Breast epithelium (tissue), 4 donors: Measurements from ENCODE around the gene LALBA. TPM values are rescaled to one million over a fixed set of nuclear protein-coding genes. Genes with fewer than 3 reads are reported as not detected.

ENCODE experiments used
- DNase-seq, 2 donors: peaks; one replicate each; pipeline ENCODE4 v3.0.0-alpha.2; 2019; ENCODE audit warnings: low spot score in 2 of 2
- H3K27ac ChIP-seq, 2 donors: fragments of 200-600 bp; sonication (generic) in 1 of 2; one replicate each; pipeline ENCODE4 v1.5.1; 2016 to 2019; ENCODE audit warnings: mild to moderate bottlenecking in 1 of 2
- H3K27me3 ChIP-seq, 2 donors: fragments of 200-600 bp; sonication (generic) in 1 of 2; one replicate each; pipeline versions ENCODE4 v1.5.1 to v1.6.0; 2017 to 2019; ENCODE audit warnings: control low read depth in 1 of 2, mild to moderate bottlenecking in 1 of 2
- H3K36me3 ChIP-seq: fragments of 200-600 bp; one replicate; pipeline ENCODE4 v1.5.1; 2019
- H3K4me1 ChIP-seq, 2 donors: fragments of 200-600 bp; sonication (generic); one replicate each; pipeline ENCODE4 v1.5.1; 2016 to 2019; ENCODE audit warnings: control low read depth in 1 of 2
- H3K4me3 ChIP-seq, 3 donors: fragments of 200-600 bp; sonication (generic); 1 replicate in 2 of 3; 2 replicates in 1 of 3; pipeline ENCODE4 v1.5.1; 2016 to 2019; ENCODE audit warnings: mild to moderate bottlenecking in 3 of 3, moderate library complexity in 2 of 3
- H3K9me3 ChIP-seq, 2 donors: fragments of 200-600 bp; sonication (generic) in 1 of 2; one replicate each; pipeline ENCODE4 v1.5.1; 2016 to 2019; ENCODE audit warnings: control low read depth in 1 of 2
- POLR2A ChIP-seq: fragments of 450-650 bp; IDR thresholded peaks from one replicate; pipeline ENCODE4 v1.6.1; 2016; ENCODE audit warnings: antibody characterized with exemption, mild to moderate bottlenecking, moderate library complexity
- POLR2AphosphoS5 ChIP-seq, 3 donors: sonication (generic); formaldehyde crosslinking; IDR thresholded peaks; one replicate each; pipeline ENCODE4 v1.6.1; 2017; ENCODE audit warnings: antibody characterized with exemption in 3 of 3
- intact Hi-C: fragments of 100-400 bp; cut with DNase I; formaldehyde crosslinking; loops from one replicate; pipeline ENCODE4 v1.15.1; 2023; ENCODE audit warnings: low total_unique reads
- total RNA-seq, 3 donors: library from RNA; depleted of rRNA; stranded (reverse); fragments of >200 nt; gene quantifications; one replicate each; pipeline ENCODE4 v1.1.0, GENCODE V29; 2016
- TF ChIP-seq, protein P1 (sequence below), 3 donors: fragments of 450-650 bp; IDR thresholded peaks; one replicate each; pipeline ENCODE4 v1.5.1; 2016 to 2017; ENCODE audit warnings: antibody characterized with exemption in 3 of 3, mild to moderate bottlenecking in 3 of 3, moderate library complexity in 3 of 3

LALBA gene
- total RNA-seq, 3 donors from 2014 or later: not detected

- Histone ChIP-seq H3K4me3 (no peak overlapping the region), H3K4me1 (no peaks in the 10 kb centered on the region), H3K36me3 (no peaks in the 10 kb centered on the region), H3K27ac (no peak overlapping the region), H3K27me3 (no peaks in the 10 kb centered on the region), H3K9me3 (no peaks in the 10 kb centered on the region)
- DNase-seq: no peak
- no peak for TF ChIP-seq POLR2AphosphoS5 (IDR thresholded peaks at IDR 0.05)
- no peak for TF ChIP-seq POLR2A
- TF ChIP-seq, protein P1, sequence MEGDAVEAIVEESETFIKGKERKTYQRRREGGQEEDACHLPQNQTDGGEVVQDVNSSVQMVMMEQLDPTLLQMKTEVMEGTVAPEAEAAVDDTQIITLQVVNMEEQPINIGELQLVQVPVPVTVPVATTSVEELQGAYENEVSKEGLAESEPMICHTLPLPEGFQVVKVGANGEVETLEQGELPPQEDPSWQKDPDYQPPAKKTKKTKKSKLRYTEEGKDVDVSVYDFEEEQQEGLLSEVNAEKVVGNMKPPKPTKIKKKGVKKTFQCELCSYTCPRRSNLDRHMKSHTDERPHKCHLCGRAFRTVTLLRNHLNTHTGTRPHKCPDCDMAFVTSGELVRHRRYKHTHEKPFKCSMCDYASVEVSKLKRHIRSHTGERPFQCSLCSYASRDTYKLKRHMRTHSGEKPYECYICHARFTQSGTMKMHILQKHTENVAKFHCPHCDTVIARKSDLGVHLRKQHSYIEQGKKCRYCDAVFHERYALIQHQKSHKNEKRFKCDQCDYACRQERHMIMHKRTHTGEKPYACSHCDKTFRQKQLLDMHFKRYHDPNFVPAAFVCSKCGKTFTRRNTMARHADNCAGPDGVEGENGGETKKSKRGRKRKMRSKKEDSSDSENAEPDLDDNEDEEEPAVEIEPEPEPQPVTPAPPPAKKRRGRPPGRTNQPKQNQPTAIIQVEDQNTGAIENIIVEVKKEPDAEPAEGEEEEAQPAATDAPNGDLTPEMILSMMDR (IDR thresholded peaks at IDR 0.05): no peak
- intact Hi-C loops: no loop called here
Observed at GRCh38 chr12:48545833-48546469, 23.9 kb downstream of the LALBA start.

DNA sequence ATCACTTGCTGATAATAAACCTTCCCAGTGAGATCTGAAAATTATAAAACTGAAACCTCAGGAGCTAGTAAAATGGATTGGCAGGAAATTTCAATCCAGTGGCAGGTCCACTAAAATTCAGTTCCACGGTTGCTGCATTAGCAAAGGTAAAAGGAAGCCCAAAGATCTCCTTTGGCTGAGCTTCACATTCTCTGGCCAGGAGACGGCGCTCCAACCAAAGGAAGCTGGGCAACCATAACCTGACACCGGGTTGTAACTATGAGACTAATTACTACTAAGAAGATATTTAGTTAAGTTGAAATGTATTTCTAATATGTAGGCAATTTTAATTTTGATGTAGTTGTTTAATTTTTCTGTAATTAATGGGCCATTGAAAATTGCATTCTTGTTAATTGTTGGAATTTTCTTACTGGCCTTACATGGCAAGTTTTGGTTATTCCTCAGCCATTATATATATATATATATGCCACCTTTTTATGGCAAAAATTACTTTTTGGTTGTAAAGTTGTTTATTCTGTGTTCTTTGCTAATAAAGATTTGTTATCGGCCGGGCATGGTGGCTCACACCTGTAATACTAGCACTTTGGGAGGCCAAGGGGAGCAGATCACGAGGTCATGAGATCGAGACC, 27.4 kb downstream of the LALBA start:
- Histone ChIP-seq H3K36me3 (no peaks in the 10 kb centered on the region), H3K9me3 (no peaks in the 10 kb centered on the region), H3K27me3 (no peaks in the 10 kb centered on the region), H3K4me1 (no peaks in the 10 kb centered on the region), H3K4me3 (no peak overlapping the region), H3K27ac (no peak overlapping the region)
- intact Hi-C loops: no loop called here
- no peak for DNase-seq
- TF ChIP-seq POLR2AphosphoS5 (IDR thresholded peaks at IDR 0.05): no peak
- TF ChIP-seq POLR2A: no peak
- TF ChIP-seq, protein P1 (IDR thresholded peaks at IDR 0.05): peak in 1 of 3 donors; percentile 40

DNA sequence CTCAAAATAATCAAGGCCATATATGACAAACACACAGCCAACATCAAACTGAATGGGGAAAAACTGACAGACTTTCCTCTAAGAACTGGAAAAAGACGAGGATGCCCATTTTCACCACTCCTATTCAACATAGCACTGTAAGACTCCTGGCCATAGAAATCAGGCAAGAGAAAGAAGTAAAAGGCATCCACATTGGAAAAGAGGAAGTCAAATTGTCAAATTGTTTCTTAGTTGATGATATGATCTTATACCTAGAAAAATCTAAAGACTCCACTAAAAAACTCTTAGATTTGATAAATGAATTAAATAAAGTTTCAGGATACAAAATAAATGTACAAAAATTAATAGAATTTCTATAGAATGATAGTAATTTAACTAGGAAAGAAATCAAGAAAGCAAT, 33.2 kb downstream of the LALBA start:
- H3K4me3 ChIP-seq: no peak overlapping the region
- H3K36me3 ChIP-seq: no peaks in the 10 kb centered on the region
- intact Hi-C loops: no loop called here
- no peaks in the 10 kb centered on the region for H3K27me3 ChIP-seq
- no peak overlapping the region for H3K27ac ChIP-seq
- DNase-seq: no peak
- H3K4me1 ChIP-seq: no peaks in the 10 kb centered on the region
- H3K9me3 ChIP-seq: no peaks in the 10 kb centered on the region
- TF ChIP-seq POLR2AphosphoS5 (IDR thresholded peaks at IDR 0.05) (no peak), POLR2A (no peak)
- TF ChIP-seq, protein P1 (IDR thresholded peaks at IDR 0.05): no peak

GRCh38 chr12:48532601-48533000, 37.2 kb downstream of the LALBA start:
- Histone ChIP-seq H3K27me3 (no peaks in the 10 kb centered on the region), H3K9me3 (no peaks in the 10 kb centered on the region), H3K36me3 (no peaks in the 10 kb centered on the region), H3K4me3 (no peak overlapping the region), H3K27ac (no peak overlapping the region), H3K4me1 (no peaks in the 10 kb centered on the region)
- TF ChIP-seq POLR2A: no peak
- no peak for TF ChIP-seq POLR2AphosphoS5 (IDR thresholded peaks at IDR 0.05)
- TF ChIP-seq, protein P1 (IDR thresholded peaks at IDR 0.05): no peak
- intact Hi-C loops: no loop called here
- DNase-seq: no peak

- H3K4me1 ChIP-seq: no peaks in the 10 kb centered on the region
- H3K27me3 ChIP-seq: no peaks in the 10 kb centered on the region
- TF ChIP-seq, protein P1 (IDR thresholded peaks at IDR 0.05): no peak
- TF ChIP-seq POLR2A (no peak), POLR2AphosphoS5 (IDR thresholded peaks at IDR 0.05) (no peak)
- H3K9me3 ChIP-seq: no peaks in the 10 kb centered on the region
- intact Hi-C loops: no loop called here
- DNase-seq: no peak
- no peak overlapping the region for H3K4me3 ChIP-seq
- no peak overlapping the region for H3K27ac ChIP-seq
- no peaks in the 10 kb centered on the region for H3K36me3 ChIP-seq
Observed at GRCh38 chr12:48527891-48528670, 41.8 kb downstream of the LALBA start.
